Measurements from ENCODE around the gene C17orf67.

The C17orf67 gene

DNA sequence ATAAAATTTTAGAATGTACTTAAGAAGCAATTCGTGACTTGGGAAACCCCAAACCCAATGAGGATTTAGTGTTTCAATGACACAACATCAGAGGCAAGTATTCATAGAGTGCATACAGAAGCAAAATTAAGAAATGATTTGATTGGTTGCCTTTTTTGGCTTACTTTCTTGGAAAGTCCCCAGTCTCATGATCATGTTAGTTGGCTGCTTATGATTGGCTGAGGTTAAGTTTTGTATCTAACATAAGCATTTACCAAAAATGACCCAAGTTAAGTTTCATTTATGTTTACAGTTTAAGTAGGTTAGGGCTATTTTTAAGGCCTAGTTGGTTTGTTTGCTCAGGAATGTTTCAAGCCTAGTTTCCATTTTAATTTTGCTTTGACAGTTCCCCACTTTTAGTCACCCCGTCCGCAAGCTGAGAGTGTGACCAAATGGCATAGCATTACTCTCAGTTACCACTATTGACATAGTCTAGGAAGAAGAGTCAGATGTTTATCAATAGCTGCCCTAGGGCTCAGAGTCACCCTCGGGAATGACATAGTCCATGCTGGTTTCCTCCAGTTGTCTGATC lies 36.4 kb upstream of the C17orf67 start:
- no peak overlapping the region for H3K4me3 ChIP-seq (ENCODE audit: control insufficient read depth, low read depth, low read length)
- TF ChIP-seq, protein P1, sequence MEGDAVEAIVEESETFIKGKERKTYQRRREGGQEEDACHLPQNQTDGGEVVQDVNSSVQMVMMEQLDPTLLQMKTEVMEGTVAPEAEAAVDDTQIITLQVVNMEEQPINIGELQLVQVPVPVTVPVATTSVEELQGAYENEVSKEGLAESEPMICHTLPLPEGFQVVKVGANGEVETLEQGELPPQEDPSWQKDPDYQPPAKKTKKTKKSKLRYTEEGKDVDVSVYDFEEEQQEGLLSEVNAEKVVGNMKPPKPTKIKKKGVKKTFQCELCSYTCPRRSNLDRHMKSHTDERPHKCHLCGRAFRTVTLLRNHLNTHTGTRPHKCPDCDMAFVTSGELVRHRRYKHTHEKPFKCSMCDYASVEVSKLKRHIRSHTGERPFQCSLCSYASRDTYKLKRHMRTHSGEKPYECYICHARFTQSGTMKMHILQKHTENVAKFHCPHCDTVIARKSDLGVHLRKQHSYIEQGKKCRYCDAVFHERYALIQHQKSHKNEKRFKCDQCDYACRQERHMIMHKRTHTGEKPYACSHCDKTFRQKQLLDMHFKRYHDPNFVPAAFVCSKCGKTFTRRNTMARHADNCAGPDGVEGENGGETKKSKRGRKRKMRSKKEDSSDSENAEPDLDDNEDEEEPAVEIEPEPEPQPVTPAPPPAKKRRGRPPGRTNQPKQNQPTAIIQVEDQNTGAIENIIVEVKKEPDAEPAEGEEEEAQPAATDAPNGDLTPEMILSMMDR (IDR thresholded peaks at IDR 0.05; ENCODE audit: control insufficient read depth, insufficient read depth, low read depth, low read length, missing control alignments): no peak
- no peak for DNase-seq (ENCODE audit: low read depth)

DNA sequence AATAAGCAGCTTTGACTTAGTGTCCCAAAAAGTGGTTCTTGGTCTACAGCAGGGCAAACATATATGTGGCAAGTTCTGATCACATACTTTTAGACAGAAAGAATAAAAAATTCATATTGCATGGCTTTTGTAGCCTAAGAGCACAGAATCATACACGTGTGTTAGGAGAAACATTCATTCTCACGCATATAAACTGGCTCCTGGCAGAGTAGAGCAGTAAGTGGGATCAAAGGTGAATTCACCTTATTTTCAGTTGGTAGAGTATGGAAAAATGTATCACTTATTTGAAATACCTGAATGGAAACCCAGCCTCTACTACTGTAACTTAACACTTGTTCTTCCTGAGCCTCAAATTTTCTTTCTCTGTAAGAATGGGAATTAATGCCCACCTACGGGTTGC lies 35.0 kb upstream of the C17orf67 start:
- no peak overlapping the region for H3K4me3 ChIP-seq (ENCODE audit: control insufficient read depth, low read depth, low read length)
- TF ChIP-seq, protein P1 (IDR thresholded peaks at IDR 0.05; ENCODE audit: control insufficient read depth, insufficient read depth, low read depth, low read length, missing control alignments): no peak
- DNase-seq (ENCODE audit: low read depth): no peak

DNA sequence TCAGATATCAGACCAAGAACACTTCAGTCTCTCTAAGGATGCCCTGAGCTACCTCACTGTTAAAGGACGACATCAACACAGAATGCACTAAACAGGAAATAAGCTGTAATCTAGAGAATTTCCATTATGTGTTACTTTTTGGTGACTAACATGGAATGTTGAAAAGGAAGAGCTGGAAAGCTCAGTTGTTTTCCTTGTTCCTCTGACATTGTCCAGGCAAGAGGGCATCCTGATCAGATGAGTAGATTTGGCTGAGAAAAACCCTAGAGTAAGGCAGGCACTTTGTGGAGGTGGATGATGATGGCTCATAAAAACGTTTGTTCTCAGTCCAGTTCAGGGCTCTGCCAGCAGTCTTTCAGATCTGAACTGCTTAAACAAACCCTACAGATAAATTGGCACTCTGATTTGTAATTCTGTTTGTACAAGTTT lies 34.2 kb upstream of the C17orf67 start:
- H3K4me3 ChIP-seq (ENCODE audit: control insufficient read depth, low read depth, low read length): no peak overlapping the region
- DNase-seq (ENCODE audit: low read depth): no peak
- TF ChIP-seq, protein P1 (IDR thresholded peaks at IDR 0.05; ENCODE audit: control insufficient read depth, insufficient read depth, low read depth, low read length, missing control alignments): no peak

DNA sequence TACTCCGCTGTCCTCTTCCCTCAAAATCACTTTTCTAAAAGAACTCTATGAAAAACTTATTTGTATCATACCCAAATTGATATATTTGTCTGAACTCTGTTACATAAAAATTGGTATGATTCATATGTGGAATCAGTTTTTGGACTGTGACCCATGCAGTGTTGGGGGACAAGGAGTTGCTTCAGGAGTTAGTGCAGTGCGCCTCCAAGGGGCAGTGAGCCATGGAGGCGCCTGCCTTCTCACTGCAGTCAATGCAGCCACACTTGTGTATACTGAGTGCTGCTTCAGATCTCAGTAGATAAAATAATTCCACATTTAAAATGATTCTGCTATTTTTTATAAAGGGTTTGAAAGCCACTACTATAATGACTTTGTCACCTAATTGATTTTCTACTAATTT lies 32.8 kb upstream of the C17orf67 start:
- TF ChIP-seq, protein P1 (IDR thresholded peaks at IDR 0.05; ENCODE audit: control insufficient read depth, insufficient read depth, low read depth, low read length, missing control alignments): no peak
- no peak overlapping the region for H3K4me3 ChIP-seq (ENCODE audit: control insufficient read depth, low read depth, low read length)
- DNase-seq (ENCODE audit: low read depth): no peak

DNA sequence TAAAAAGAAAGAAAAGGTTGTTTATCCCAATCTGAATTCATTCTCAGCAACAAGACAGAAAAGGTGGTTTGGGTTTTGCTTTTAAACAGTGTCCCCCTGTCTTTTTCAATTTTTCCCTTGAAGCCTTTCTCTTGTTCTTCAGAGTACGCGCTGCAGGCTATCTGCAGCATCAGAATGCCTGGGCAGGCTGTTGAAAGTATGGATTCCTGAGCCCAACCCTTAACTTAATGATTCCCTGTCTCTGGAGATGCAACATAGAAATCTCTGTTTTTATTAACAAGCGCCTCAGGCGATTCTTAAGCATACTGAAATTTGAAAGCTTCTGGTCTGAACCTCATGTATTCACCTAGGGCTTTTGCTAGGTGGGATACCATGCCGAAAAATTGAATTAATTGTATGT lies 32.4 kb upstream of the C17orf67 start:
- DNase-seq (ENCODE audit: low read depth): no peak
- TF ChIP-seq, protein P1 (IDR thresholded peaks at IDR 0.05; ENCODE audit: control insufficient read depth, insufficient read depth, low read depth, low read length, missing control alignments): no peak
- no peak overlapping the region for H3K4me3 ChIP-seq (ENCODE audit: control insufficient read depth, low read depth, low read length)

DNA sequence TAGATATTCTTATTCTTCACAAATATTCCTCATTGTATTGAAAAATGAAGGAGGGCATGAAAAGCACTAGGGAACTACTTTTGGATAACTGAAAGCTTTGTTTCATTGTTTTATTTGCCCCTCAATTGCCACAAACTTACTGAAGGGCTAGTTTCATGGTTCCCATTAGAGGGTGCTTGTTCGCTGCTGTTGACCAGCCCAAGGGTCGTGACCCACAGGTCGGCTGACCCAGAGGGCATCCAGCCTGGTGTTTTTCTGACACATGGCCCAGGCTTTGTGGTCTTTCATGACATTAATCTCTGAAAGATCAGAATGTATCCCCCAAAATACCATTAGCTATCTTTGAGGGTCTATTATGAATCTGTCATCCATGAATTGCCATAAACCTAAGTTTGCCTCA lies 30.3 kb upstream of the C17orf67 start:
- DNase-seq (ENCODE audit: low read depth): no peak
- H3K4me3 ChIP-seq (ENCODE audit: control insufficient read depth, low read depth, low read length): no peak overlapping the region
- TF ChIP-seq, protein P1 (IDR thresholded peaks at IDR 0.05; ENCODE audit: control insufficient read depth, insufficient read depth, low read depth, low read length, missing control alignments): no peak

DNA sequence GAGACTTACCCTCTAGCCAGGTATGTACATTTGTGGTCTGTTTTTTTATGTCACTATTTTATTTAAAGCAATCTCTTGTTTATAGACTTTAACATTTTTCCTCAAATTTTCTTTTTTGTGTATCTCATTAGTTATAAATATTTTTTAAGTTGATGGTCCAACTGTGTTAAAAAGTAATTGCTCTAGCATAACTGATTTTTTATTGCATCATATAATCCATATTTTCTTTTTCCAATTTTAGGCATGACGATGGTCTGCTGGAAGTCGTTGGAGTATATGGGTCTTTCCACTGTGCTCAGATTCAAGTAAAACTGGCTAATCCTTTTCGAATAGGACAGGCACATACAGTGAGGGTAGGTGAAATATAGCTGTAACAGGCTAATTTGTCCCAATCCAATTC lies 28.2 kb upstream of the C17orf67 start:
- TF ChIP-seq, protein P1 (IDR thresholded peaks at IDR 0.05; ENCODE audit: control insufficient read depth, insufficient read depth, low read depth, low read length, missing control alignments): no peak
- H3K4me3 ChIP-seq (ENCODE audit: control insufficient read depth, low read depth, low read length): no peak overlapping the region
- no peak for DNase-seq (ENCODE audit: low read depth)

All from AG09309 (cell line).